IMR-90 (cell line): Measurements from ENCODE around the gene GNAO1.
A peak's percentile ranks its signal among the peaks of the same experiment; 100 is the strongest.

Experiments used
- BHLHE40 ChIP-seq: fragments of 150-350 bp; IDR thresholded peaks from 2 replicates; pipeline ENCODE4 v1.6.1; 2016; ENCODE audit warnings: mild to moderate bottlenecking, low read depth, low read length
- CEBPB ChIP-seq: IDR thresholded peaks from 2 replicates; pipeline ENCODE4 v1.6.1; 2012; ENCODE audit warnings: low read depth, low read length, improper control_type of control experiment
- CHD1 ChIP-seq: IDR thresholded peaks from 2 replicates; pipeline ENCODE4 v1.6.1; 2012; ENCODE audit warnings: low read depth, low read length, improper control_type of control experiment
- FOS ChIP-seq: fragments of 150-350 bp; IDR thresholded peaks from 2 replicates; pipeline ENCODE4 v1.6.1; 2016; ENCODE audit warnings: low read depth, low read length
- MAFK ChIP-seq: IDR thresholded peaks from 2 replicates; pipeline ENCODE4 v1.6.1; 2012; ENCODE audit warnings: low read depth, low read length, improper control_type of control experiment
- MAZ ChIP-seq: IDR thresholded peaks from 2 replicates; pipeline ENCODE4 v1.6.1; 2012; ENCODE audit warnings: low read depth, mild to moderate bottlenecking, low read length, improper control_type of control experiment, moderate library complexity, borderline replicate concordance
- MXI1 ChIP-seq: IDR thresholded peaks from 2 replicates; pipeline ENCODE4 v1.6.1; 2012; ENCODE audit warnings: low read depth, mild to moderate bottlenecking, low read length, moderate library complexity, borderline replicate concordance
- POLR2A ChIP-seq: IDR thresholded peaks from 2 replicates; pipeline ENCODE4 v1.6.1; 2012; ENCODE audit warnings: mild to moderate bottlenecking, low read depth, low read length
- RCOR1 ChIP-seq: IDR thresholded peaks from 2 replicates; pipeline ENCODE4 v1.6.1; 2012; ENCODE audit warnings: mild to moderate bottlenecking, low read length, improper control_type of control experiment; ENCODE audit not compliant: insufficient replicate concordance
- RFX5 ChIP-seq: IDR thresholded peaks from 2 replicates; pipeline ENCODE4 v1.8.0; 2012; ENCODE audit warnings: low read depth, mild to moderate bottlenecking, low read length, moderate library complexity
- SMC3 ChIP-seq: fragments of 150-350 bp; IDR thresholded peaks from 2 replicates; pipeline ENCODE4 v1.6.1; 2016; ENCODE audit warnings: low read depth, mild to moderate bottlenecking, antibody characterized with exemption, low read length, moderate library complexity
- TF ChIP-seq, protein P1 (sequence below): conservative IDR thresholded peaks from 2 replicates; pipeline ENCODE4 v1.5.1; 2012; ENCODE audit warnings: mild to moderate bottlenecking, low read depth, low read length, improper control_type of control experiment
- TF ChIP-seq, protein P2 (sequence below): fragments of 150-350 bp; IDR thresholded peaks from 2 replicates; pipeline ENCODE4 v1.6.1; 2017; ENCODE audit warnings: mild to moderate bottlenecking, antibody characterized with exemption, low read length, low read depth

DNA sequence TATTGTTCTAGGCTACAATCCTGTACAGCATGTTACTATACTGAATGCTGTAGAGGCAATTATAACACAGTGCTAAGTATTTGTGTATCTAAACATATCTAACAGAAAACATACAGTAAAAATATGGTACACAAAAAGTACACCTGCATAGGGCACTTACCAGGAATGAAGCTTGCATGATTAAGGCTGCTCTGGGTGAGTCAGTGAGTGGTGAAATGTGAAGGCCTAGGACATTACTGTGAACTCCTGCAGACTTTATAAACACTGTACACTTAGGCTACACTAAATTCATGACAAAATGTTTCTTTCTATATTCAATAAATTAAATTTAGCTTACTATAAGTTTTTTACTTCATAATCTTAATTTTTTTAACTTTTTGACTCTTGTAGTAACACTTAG is 196.9 kb downstream of the GNAO1 start:
- peak; percentile 66; the same call in 1 of the 2 replicates for TF ChIP-seq FOS
- no peak for TF ChIP-seq POLR2A
- peak; percentile 76 for TF ChIP-seq CEBPB
- TF ChIP-seq, protein P1, sequence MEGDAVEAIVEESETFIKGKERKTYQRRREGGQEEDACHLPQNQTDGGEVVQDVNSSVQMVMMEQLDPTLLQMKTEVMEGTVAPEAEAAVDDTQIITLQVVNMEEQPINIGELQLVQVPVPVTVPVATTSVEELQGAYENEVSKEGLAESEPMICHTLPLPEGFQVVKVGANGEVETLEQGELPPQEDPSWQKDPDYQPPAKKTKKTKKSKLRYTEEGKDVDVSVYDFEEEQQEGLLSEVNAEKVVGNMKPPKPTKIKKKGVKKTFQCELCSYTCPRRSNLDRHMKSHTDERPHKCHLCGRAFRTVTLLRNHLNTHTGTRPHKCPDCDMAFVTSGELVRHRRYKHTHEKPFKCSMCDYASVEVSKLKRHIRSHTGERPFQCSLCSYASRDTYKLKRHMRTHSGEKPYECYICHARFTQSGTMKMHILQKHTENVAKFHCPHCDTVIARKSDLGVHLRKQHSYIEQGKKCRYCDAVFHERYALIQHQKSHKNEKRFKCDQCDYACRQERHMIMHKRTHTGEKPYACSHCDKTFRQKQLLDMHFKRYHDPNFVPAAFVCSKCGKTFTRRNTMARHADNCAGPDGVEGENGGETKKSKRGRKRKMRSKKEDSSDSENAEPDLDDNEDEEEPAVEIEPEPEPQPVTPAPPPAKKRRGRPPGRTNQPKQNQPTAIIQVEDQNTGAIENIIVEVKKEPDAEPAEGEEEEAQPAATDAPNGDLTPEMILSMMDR: no peak
- TF ChIP-seq RFX5: no peak
- no peak for TF ChIP-seq BHLHE40
- TF ChIP-seq MAFK: no peak
- no peak for TF ChIP-seq MAZ
- TF ChIP-seq SMC3: no peak
- TF ChIP-seq CHD1: no peak
- TF ChIP-seq RCOR1: no peak
- TF ChIP-seq, protein P2, sequence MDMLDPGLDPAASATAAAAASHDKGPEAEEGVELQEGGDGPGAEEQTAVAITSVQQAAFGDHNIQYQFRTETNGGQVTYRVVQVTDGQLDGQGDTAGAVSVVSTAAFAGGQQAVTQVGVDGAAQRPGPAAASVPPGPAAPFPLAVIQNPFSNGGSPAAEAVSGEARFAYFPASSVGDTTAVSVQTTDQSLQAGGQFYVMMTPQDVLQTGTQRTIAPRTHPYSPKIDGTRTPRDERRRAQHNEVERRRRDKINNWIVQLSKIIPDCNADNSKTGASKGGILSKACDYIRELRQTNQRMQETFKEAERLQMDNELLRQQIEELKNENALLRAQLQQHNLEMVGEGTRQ: no peak
- no peak for TF ChIP-seq MXI1
